PC-3 (cell line): ENCODE results near the gene OOSP3.

Experiments used
- EZH2 ChIP-seq: fragments of 300-600 bp; sonication (generic); IDR thresholded peaks from one replicate; pipeline ENCODE4 v1.6.1; 2017; ENCODE audit warnings: antibody characterized with exemption, mild to moderate bottlenecking, low read length; ENCODE audit not compliant: unreplicated experiment
- EZH2phosphoT487 ChIP-seq: fragments of 300-600 bp; sonication (generic); IDR thresholded peaks from 2 replicates; pipeline ENCODE4 v1.6.1; 2018; ENCODE audit warnings: mild to moderate bottlenecking, antibody characterized with exemption, low read length, borderline replicate concordance
- TF ChIP-seq, protein P1 (sequence below): fragments of 300-600 bp; sonication (generic); conservative IDR thresholded peaks from 2 replicates; pipeline ENCODE4 v1.5.1; 2017; ENCODE audit warnings: antibody characterized with exemption, low read depth, mild to moderate bottlenecking, low read length

DNA sequence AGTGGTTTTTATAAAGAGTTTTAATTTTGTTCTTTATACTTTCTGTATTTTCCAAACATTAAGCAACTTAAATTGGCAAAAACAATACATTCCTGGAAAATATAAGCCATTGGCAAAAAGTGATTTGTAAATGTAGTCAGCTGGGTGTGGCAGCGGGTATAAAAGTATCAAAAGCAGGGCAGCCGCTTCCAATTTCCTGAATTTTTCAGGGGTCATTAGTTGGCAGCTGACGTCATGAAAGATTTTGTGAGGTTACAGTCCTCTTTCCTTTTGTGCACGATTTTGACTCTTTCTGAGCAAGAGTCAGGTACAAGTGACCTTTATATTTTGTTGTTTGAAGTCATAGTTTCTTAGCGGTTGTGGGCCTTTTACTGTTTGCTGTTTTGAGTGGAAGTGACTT is at the start of gene OOSP3:
- TF ChIP-seq, protein P1, sequence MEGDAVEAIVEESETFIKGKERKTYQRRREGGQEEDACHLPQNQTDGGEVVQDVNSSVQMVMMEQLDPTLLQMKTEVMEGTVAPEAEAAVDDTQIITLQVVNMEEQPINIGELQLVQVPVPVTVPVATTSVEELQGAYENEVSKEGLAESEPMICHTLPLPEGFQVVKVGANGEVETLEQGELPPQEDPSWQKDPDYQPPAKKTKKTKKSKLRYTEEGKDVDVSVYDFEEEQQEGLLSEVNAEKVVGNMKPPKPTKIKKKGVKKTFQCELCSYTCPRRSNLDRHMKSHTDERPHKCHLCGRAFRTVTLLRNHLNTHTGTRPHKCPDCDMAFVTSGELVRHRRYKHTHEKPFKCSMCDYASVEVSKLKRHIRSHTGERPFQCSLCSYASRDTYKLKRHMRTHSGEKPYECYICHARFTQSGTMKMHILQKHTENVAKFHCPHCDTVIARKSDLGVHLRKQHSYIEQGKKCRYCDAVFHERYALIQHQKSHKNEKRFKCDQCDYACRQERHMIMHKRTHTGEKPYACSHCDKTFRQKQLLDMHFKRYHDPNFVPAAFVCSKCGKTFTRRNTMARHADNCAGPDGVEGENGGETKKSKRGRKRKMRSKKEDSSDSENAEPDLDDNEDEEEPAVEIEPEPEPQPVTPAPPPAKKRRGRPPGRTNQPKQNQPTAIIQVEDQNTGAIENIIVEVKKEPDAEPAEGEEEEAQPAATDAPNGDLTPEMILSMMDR: no peak
- TF ChIP-seq EZH2 (no peak), EZH2phosphoT487 (no peak)
